Measurements from ENCODE around the gene MTERF4. TPM values are rescaled to one million over a fixed set of nuclear protein-coding genes. Genes with fewer than 3 reads are reported as not detected.
A peak's percentile ranks its signal among the peaks of the same experiment; 100 is the strongest.

Gene MTERF4
- total and polyA plus RNA-seq, 10 of the 15 experiments (the other 5 are each of a cell fraction or from before 2014, with no cell fraction given): 36.7 to 69.1 (median 45.5) TPM

- Histone ChIP-seq H2AFZ (ENCODE audit: control insufficient read depth, low read depth, low read length) (peak overlapping the region; percentile 69), H3K9ac (ENCODE audit: control insufficient read depth, insufficient read depth, low read length) (peak overlapping the region; percentile 56), H3K4me3 (peak overlapping the region; percentile 11; the same call in 1 of the 2 replicates), H3K9me3 (replicated peaks; ENCODE audit: control insufficient read depth, insufficient read depth, low read length) (no peaks in the 10 kb centered on the region), H3K79me2 (ENCODE audit: control insufficient read depth, insufficient read depth, low read length) (peaks cover 30% of the 10 kb centered on the region), H3K4me1 (ENCODE audit: control insufficient read depth, insufficient read depth, low read length) (peaks cover 33% of the 10 kb centered on the region), H3K36me3 (ENCODE audit: control insufficient read depth in 2 of 2, insufficient read depth in 2 of 2, low read length in 1 of 2) (peaks cover 12 to 15% of the 10 kb centered on the region in 2 experiments; a peak in 3 of 4 replicates), H3K27ac (ENCODE audit: control insufficient read depth, insufficient read depth) (peak overlapping the region; percentile 82), H3K4me2 (ENCODE audit: control insufficient read depth, insufficient read depth) (peak overlapping the region; percentile 90), H3K27me3 (replicated peaks in 1 of 2; ENCODE audit: control insufficient read depth in 2 of 2, insufficient read depth in 2 of 2, low read length in 1 of 2) (no peaks in the 10 kb centered on the region), H4K20me1 (ENCODE audit: control insufficient read depth, insufficient read depth) (no peaks in the 10 kb centered on the region)
- WGBS (ENCODE audit: insufficient coverage, insufficient replicate concordance, low lambda C conversion rate, missing lambda C conversion rate): 3% methylated on average over 9 of the region's 9 CpGs
- ChIA-PET RAD21 (ENCODE audit: unreplicated experiment) (interaction anchor here (0.6 to 4.9 kb wide), 9 partner anchors 11 to 207 kb away, joined by 3 to 43 read pairs (median 3); partner anchors contain the start of genes MTERF4, PASK and PPP1R7), POLR2A (interaction anchor here (0.9 to 5.2 kb wide), 6 partner anchors 10 to 38 kb away, joined by 3 to 54 read pairs (median 8); partner anchors contain the start of genes MTERF4, PASK and PPP1R7), SMC1A (ENCODE audit: uncharacterized antibody, unreplicated experiment) (interaction anchor here (1.0 to 6.5 kb wide), 8 partner anchors 10 to 38 kb away, joined by 4 to 53 read pairs (median 8); partner anchors contain the start of genes MTERF4, PASK and PPP1R7), CTCF (interaction anchor here (1.1 to 2.0 kb wide), 5 partner anchors 11 to 39 kb away, joined by 3 to 10 read pairs (median 8); partner anchors contain the start of genes PASK and PPP1R7)
- ATAC-seq (peak; percentile 65), DNase-seq (ENCODE audit: low read depth, low spot score) (no peak), FAIRE-seq (peak; percentile 75)
- TF ChIP-seq YY1 (IDR thresholded peaks at IDR 0.05; ENCODE audit: low read depth, low read length) (no peak), SMAD5 (IDR thresholded peaks at IDR 0.05; ENCODE audit: low read depth) (0 out of 2 replicates have a peak, but pooled peaks have one; percentile 36), PKNOX1 (IDR thresholded peaks at IDR 0.05) (peak; percentile 49; the same call in 1 of the 2 replicates), HDGF (IDR thresholded peaks at IDR 0.05) (no peak), POLR2A (IDR thresholded peaks at IDR 0.05; ENCODE audit: low read depth, low read length) (peak; percentile 48; the same call in 1 of the 2 replicates), MEF2B (IDR thresholded peaks at IDR 0.05; ENCODE audit: partially characterized antibody, poor library complexity, severe bottlenecking) (peak; percentile 40), RUNX3 (IDR thresholded peaks at IDR 0.05; ENCODE audit: low read length) (peak; percentile 40; the same call in 1 of the 2 replicates)
- BruUV-seq (replicated peaks): no TSS peak
- intact Hi-C loops (cut with micrococcal nuclease; ENCODE audit: unreplicated experiment) (no loop called here), in situ Hi-C loops (cut with MboI) (no loop called here)
Observed at GRCh38 chr2:241111440-241111805, 9.3 kb upstream of the MTERF4 start.
